Measurements from ENCODE around the gene SIM1.

SIM1 gene

GRCh38 chr6:100381111-100381510, 83.6 kb downstream of the SIM1 start:
- no peaks in the 10 kb centered on the region for H3K79me2 ChIP-seq (ENCODE audit: insufficient read depth, low read length)
- no peaks in the 10 kb centered on the region for H3K36me3 ChIP-seq (ENCODE audit: insufficient read depth, low read length)
- no peaks in the 10 kb centered on the region for H4K20me1 ChIP-seq (ENCODE audit: insufficient read depth, low read length)
- H3K4me1 ChIP-seq (ENCODE audit: insufficient read depth, low read length), result peaks cover 13% of the 10 kb centered on the region
- H3K4me3 ChIP-seq (ENCODE audit: low read depth in 1 of 2, low read length in 2 of 2), result no peak overlapping the region
- DNase-seq, result no peak
- H3K27ac ChIP-seq (ENCODE audit: low read length), result 0 out of 2 replicates have a peak overlapping the region, but pooled peaks have one; percentile 13
- no peak overlapping the region for H3K9ac ChIP-seq (ENCODE audit: low read depth, low read length)
- H3K9me3 ChIP-seq (ENCODE audit: insufficient read depth, low read length, severe bottlenecking), result no peaks in the 10 kb centered on the region
- H3K27me3 ChIP-seq (ENCODE audit: insufficient read depth, low read length, poor library complexity), result no peaks in the 10 kb centered on the region
- H2AFZ ChIP-seq (ENCODE audit: low read depth, low read length), result 0 out of 2 replicates have a peak overlapping the region, but pooled peaks have one; percentile 8
- TF ChIP-seq EZH2 (IDR thresholded peaks at IDR 0.05; ENCODE audit: borderline replicate concordance, low read depth, low read length, severe bottlenecking) (no peak), CTCF (IDR thresholded peaks at IDR 0.05; ENCODE audit: borderline replicate concordance, extremely low read depth, low read length, poor library complexity, severe bottlenecking) (no peak)
- no peak overlapping the region for H3K4me2 ChIP-seq (ENCODE audit: insufficient read depth, low read length)
- no peak for ATAC-seq (ENCODE audit: insufficient read depth, low read depth)

DNA sequence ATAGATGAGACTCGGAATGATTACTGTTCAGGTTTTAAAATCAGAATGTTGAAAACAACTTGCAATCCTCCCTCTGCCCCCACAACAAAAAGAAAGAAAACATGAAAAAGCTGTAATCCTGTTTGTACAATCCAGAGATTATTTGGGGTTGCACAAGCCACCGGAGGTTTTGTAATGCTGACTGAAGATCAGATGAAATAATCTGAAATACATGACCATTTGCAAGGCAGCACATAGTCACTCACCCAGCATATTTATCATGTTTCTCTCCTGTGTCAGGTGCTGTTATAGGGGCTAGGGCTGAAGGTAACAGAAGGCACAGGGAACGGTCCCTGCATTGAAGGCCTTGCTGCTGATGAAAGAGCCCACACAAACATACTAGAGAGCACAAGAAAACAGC, 85.3 kb downstream of the SIM1 start:
- Histone ChIP-seq H3K9ac (ENCODE audit: low read depth, low read length) (no peak overlapping the region), H3K79me2 (ENCODE audit: insufficient read depth, low read length) (no peaks in the 10 kb centered on the region), H3K9me3 (ENCODE audit: insufficient read depth, low read length, severe bottlenecking) (no peaks in the 10 kb centered on the region), H3K27me3 (ENCODE audit: insufficient read depth, low read length, poor library complexity) (no peaks in the 10 kb centered on the region), H3K4me2 (ENCODE audit: insufficient read depth, low read length) (no peak overlapping the region), H3K36me3 (ENCODE audit: insufficient read depth, low read length) (no peaks in the 10 kb centered on the region), H4K20me1 (ENCODE audit: insufficient read depth, low read length) (no peaks in the 10 kb centered on the region), H3K27ac (ENCODE audit: low read length) (no peak overlapping the region), H3K4me1 (ENCODE audit: insufficient read depth, low read length) (peaks cover 25% of the 10 kb centered on the region), H3K4me3 (ENCODE audit: low read depth in 1 of 2, low read length in 2 of 2) (no peak overlapping the region), H2AFZ (ENCODE audit: low read depth, low read length) (peak overlapping the region; percentile 60; the same call in 1 of the 2 replicates)
- no peak for TF ChIP-seq EZH2 (IDR thresholded peaks at IDR 0.05; ENCODE audit: borderline replicate concordance, low read depth, low read length, severe bottlenecking)
- no peak for TF ChIP-seq CTCF (IDR thresholded peaks at IDR 0.05; ENCODE audit: borderline replicate concordance, extremely low read depth, low read length, poor library complexity, severe bottlenecking)
- no peak for DNase-seq
- no peak for ATAC-seq (ENCODE audit: insufficient read depth, low read depth)

DNA sequence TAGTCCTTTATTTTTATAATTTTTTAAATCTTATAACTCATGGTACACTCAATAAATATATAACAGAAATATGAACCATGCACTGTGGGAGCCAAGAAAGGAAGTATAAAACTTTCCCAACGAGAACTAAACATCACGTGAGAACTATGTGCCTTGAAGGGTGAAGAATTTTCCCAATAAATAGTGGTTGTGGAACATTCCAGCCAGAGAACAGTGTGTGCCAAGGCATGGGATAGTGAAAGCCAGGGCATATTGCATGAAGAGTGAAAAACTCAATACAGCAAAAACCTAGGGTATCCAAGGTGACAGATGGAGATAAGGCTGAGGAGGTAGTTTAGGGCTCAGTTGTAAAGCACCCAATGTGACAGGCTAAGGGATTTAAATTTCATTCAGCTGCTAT, 86.1 kb downstream of the SIM1 start:
- Histone ChIP-seq H3K79me2 (ENCODE audit: insufficient read depth, low read length) (no peaks in the 10 kb centered on the region), H3K36me3 (ENCODE audit: insufficient read depth, low read length) (no peaks in the 10 kb centered on the region), H3K27ac (ENCODE audit: low read length) (no peak overlapping the region), H3K9ac (ENCODE audit: low read depth, low read length) (no peak overlapping the region), H3K4me3 (ENCODE audit: low read depth in 1 of 2, low read length in 2 of 2) (no peak overlapping the region), H3K27me3 (ENCODE audit: insufficient read depth, low read length, poor library complexity) (no peaks in the 10 kb centered on the region), H4K20me1 (ENCODE audit: insufficient read depth, low read length) (no peaks in the 10 kb centered on the region), H3K4me2 (ENCODE audit: insufficient read depth, low read length) (no peak overlapping the region), H3K9me3 (ENCODE audit: insufficient read depth, low read length, severe bottlenecking) (no peaks in the 10 kb centered on the region), H3K4me1 (ENCODE audit: insufficient read depth, low read length) (peaks cover 25% of the 10 kb centered on the region), H2AFZ (ENCODE audit: low read depth, low read length) (no peak overlapping the region)
- ATAC-seq (ENCODE audit: insufficient read depth, low read depth) (no peak), DNase-seq (no peak)
- TF ChIP-seq EZH2 (IDR thresholded peaks at IDR 0.05; ENCODE audit: borderline replicate concordance, low read depth, low read length, severe bottlenecking) (no peak), CTCF (IDR thresholded peaks at IDR 0.05; ENCODE audit: borderline replicate concordance, extremely low read depth, low read length, poor library complexity, severe bottlenecking) (no peak)

GRCh38 chr6:100376103-100376502, 88.6 kb downstream of the SIM1 start:
- Histone ChIP-seq H3K4me1 (ENCODE audit: insufficient read depth, low read length) (peaks cover 35% of the 10 kb centered on the region), H3K36me3 (ENCODE audit: insufficient read depth, low read length) (no peaks in the 10 kb centered on the region), H3K4me2 (ENCODE audit: insufficient read depth, low read length) (peak overlapping the region; percentile 29; the same call in 1 of the 2 replicates), H3K4me3 (ENCODE audit: low read depth in 1 of 2, low read length in 2 of 2) (no peak overlapping the region), H3K27ac (ENCODE audit: low read length) (peak overlapping the region; percentile 59), H3K9me3 (ENCODE audit: insufficient read depth, low read length, severe bottlenecking) (no peaks in the 10 kb centered on the region), H3K79me2 (ENCODE audit: insufficient read depth, low read length) (no peaks in the 10 kb centered on the region), H2AFZ (ENCODE audit: low read depth, low read length) (peak overlapping the region; percentile 36; the same call in 1 of the 2 replicates), H3K27me3 (ENCODE audit: insufficient read depth, low read length, poor library complexity) (no peaks in the 10 kb centered on the region), H4K20me1 (ENCODE audit: insufficient read depth, low read length) (no peaks in the 10 kb centered on the region), H3K9ac (ENCODE audit: low read depth, low read length) (no peak overlapping the region)
- no peak for TF ChIP-seq EZH2 (IDR thresholded peaks at IDR 0.05; ENCODE audit: borderline replicate concordance, low read depth, low read length, severe bottlenecking)
- TF ChIP-seq CTCF (IDR thresholded peaks at IDR 0.05; ENCODE audit: borderline replicate concordance, extremely low read depth, low read length, poor library complexity, severe bottlenecking), result no peak
- DNase-seq (peak; percentile 66), ATAC-seq (ENCODE audit: insufficient read depth, low read depth) (peak; percentile 99)

All from DND-41 (cell line).